NT2/D1 (cell line): ENCODE data around the gene SNRPD3.

ENCODE experiments used
- SUZ12 ChIP-seq: IDR thresholded peaks from 2 replicates; pipeline ENCODE4 v1.6.1; 2011; ENCODE audit not compliant: insufficient read length, insufficient read depth; ENCODE audit errors: extremely low read depth
- YY1 ChIP-seq: IDR thresholded peaks from 2 replicates; pipeline ENCODE4 v1.6.1; 2011; ENCODE audit not compliant: insufficient read length, insufficient read depth

DNA sequence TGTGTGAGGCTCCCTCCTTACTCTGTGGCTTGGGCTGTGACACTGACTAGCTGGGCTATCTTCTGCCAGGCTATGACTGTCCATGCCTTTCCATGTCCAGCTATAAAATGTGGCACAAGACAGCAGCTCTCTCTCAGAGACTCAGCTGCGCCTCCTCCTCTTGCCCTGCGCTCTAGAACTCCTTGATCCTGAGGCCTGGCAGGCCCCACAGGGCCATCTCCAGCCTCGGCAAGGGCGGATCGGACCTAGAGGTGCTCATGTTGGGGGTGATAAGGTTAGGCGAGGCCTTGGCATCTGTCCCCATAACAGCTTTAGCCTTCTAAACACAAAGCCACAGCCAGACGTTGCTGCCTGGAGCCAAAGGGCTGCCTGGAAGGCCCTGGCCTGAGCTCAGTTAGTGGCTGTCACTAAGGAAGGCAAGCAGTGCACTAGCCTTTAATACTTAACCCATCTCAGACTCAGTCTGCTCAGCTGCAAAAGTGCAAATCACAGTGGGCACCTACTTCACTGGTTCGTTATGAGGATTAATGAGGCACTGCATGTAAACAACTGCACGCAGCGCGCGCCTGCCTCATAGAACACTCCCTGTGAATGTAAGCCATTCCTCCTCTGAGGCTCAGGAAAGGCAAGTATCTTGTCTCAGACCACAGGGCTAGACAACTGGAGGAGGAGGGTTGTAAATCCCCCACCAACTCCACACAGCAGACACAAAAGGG is 2.0 kb upstream of the SNRPD3 start:
- TF ChIP-seq YY1 (no peak), SUZ12 (no peak)
